Prostate gland (tissue), 2 donors: Measurements from ENCODE around the gene PITPNC1.
"Not testable (repeated sequence)": the region's sequence is repeated elsewhere in the genome, so short reads cannot be mapped to it uniquely, and the experiment has no call there.

Experiments used
- POLR2A ChIP-seq: fragments of 450-650 bp; IDR thresholded peaks from one replicate; pipeline ENCODE4 v1.6.1; 2016; ENCODE audit warnings: antibody characterized with exemption, mild to moderate bottlenecking
- POLR2AphosphoS5 ChIP-seq: sonication (generic); formaldehyde crosslinking; IDR thresholded peaks from one replicate; pipeline ENCODE4 v1.6.1; 2017; ENCODE audit warnings: antibody characterized with exemption
- TF ChIP-seq, protein P1 (sequence below), 4 experiments: fragments of 200-600 bp in 2 of 4; fragments of 450-650 bp in 2 of 4; sonication (generic) in 2 of 4; IDR thresholded peaks; 1 replicate in 3 of 4; 2 replicates in 1 of 4; pipeline ENCODE4 v1.5.1; 2016 to 2019; ENCODE audit warnings: antibody characterized with exemption in 4 of 4, mild to moderate bottlenecking in 2 of 4, moderate library complexity in 2 of 4

DNA sequence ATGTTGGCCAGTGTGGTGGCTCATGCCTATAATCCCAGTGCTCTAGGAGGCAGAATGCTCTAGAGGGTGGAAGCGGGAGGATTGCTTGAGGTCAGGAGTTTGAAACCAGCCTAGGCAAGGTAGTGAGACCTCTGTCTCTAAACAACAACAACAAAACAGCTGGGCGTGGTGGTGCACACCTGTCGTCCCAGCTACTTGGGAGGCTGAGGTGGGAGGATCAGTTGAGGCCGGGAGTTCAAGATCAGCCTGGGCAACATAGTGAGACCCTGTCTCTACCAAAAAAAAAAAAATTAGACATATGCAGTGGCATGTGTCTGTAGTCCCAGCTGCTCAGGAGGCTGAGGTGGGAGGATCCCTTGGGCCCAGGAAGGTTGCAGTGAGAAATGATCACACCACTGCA is 53.4 kb downstream of the PITPNC1 start:
- TF ChIP-seq, protein P1, sequence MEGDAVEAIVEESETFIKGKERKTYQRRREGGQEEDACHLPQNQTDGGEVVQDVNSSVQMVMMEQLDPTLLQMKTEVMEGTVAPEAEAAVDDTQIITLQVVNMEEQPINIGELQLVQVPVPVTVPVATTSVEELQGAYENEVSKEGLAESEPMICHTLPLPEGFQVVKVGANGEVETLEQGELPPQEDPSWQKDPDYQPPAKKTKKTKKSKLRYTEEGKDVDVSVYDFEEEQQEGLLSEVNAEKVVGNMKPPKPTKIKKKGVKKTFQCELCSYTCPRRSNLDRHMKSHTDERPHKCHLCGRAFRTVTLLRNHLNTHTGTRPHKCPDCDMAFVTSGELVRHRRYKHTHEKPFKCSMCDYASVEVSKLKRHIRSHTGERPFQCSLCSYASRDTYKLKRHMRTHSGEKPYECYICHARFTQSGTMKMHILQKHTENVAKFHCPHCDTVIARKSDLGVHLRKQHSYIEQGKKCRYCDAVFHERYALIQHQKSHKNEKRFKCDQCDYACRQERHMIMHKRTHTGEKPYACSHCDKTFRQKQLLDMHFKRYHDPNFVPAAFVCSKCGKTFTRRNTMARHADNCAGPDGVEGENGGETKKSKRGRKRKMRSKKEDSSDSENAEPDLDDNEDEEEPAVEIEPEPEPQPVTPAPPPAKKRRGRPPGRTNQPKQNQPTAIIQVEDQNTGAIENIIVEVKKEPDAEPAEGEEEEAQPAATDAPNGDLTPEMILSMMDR (IDR thresholded peaks at IDR 0.05) = not testable (repeated sequence)
- not testable (repeated sequence) for TF ChIP-seq POLR2AphosphoS5, POLR2A
